ENCODE results near the gene FAM168A.

DNA sequence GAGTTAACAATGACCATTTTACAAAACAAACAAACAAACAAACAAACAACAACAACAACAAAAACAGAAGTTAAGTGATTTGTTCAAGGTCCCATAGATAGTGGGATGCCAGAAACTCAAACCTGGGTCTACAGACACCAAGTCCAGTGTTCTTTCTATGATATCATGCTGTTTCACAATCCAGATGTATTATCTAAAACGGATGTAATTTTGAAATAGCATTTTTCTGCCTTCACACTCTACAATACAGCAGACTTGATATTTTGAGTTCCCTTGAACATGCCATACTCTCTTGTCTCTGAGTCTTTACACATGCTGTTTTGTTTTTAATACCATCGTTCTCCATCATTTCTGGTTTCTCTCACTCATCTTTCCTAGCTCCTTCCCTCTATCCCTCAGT is 117.2 kb downstream of the FAM168A start:
- TF ChIP-seq, protein P1, sequence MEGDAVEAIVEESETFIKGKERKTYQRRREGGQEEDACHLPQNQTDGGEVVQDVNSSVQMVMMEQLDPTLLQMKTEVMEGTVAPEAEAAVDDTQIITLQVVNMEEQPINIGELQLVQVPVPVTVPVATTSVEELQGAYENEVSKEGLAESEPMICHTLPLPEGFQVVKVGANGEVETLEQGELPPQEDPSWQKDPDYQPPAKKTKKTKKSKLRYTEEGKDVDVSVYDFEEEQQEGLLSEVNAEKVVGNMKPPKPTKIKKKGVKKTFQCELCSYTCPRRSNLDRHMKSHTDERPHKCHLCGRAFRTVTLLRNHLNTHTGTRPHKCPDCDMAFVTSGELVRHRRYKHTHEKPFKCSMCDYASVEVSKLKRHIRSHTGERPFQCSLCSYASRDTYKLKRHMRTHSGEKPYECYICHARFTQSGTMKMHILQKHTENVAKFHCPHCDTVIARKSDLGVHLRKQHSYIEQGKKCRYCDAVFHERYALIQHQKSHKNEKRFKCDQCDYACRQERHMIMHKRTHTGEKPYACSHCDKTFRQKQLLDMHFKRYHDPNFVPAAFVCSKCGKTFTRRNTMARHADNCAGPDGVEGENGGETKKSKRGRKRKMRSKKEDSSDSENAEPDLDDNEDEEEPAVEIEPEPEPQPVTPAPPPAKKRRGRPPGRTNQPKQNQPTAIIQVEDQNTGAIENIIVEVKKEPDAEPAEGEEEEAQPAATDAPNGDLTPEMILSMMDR (conservative IDR thresholded peaks at IDR 0.05 in 1 of 2, IDR thresholded peaks at IDR 0.05 in 1 of 2; ENCODE audit: low read depth in 1 of 2, low read length in 2 of 2): no peak
- TF ChIP-seq EZH2 (IDR thresholded peaks at IDR 0.05; ENCODE audit: low read length, missing control alignments): no peak
